Kidney (tissue), 14 donors: ENCODE measurements around the gene ARMC7. TPM values are rescaled to one million over a fixed set of nuclear protein-coding genes. Genes with fewer than 3 reads are reported as not detected.

Experiments
- DNase-seq, 5 donors: peaks; one replicate each; pipeline ENCODE4 v3.0.0-alpha.2; 2013 to 2020
- FAIRE-seq: peaks from 2 replicates; lab custom pipeline; 2012; peaks lifted over from hg19 to GRCh38; lab: Jason Lieb, UNC
- H3K27ac ChIP-seq, 2 donors: one replicate each; pipeline ENCODE4 v1.7.0; 2013; ENCODE audit warnings: low read depth in 2 of 2, low read length in 2 of 2, inconsistent platforms in 1 of 2
- H3K27me3 ChIP-seq: one replicate; pipeline ENCODE4 v1.7.1; 2013; ENCODE audit warnings: low read length, inconsistent platforms; ENCODE audit not compliant: control insufficient read depth, insufficient read depth
- H3K36me3 ChIP-seq, 3 donors: one replicate each; pipeline versions ENCODE4 v1.7.0 to v1.7.1; 2013; ENCODE audit warnings: low read length in 3 of 3, control low read depth in 1 of 3, inconsistent platforms in 1 of 3; ENCODE audit not compliant: insufficient read depth in 3 of 3, control insufficient read depth in 2 of 3
- H3K4me1 ChIP-seq, 3 donors: one replicate each; pipeline versions ENCODE4 v1.7.0 to v1.7.1; 2013; ENCODE audit warnings: low read length in 3 of 3, inconsistent platforms in 1 of 3, low read depth in 1 of 3; ENCODE audit not compliant: control insufficient read depth in 2 of 3, insufficient read depth in 2 of 3
- H3K4me3 ChIP-seq, 3 donors: one replicate each; pipeline versions ENCODE4 v1.7.0 to v1.8.1; 2013; ENCODE audit warnings: low read length in 3 of 3, control low read depth in 1 of 3, inconsistent platforms in 1 of 3
- H3K9ac ChIP-seq, 3 donors: one replicate each; pipeline versions ENCODE4 v1.7.0 to v1.7.1; 2013; ENCODE audit warnings: low read length in 3 of 3, control low read depth in 1 of 3, inconsistent platforms in 1 of 3
- H3K9me3 ChIP-seq, 3 donors: one replicate each; pipeline versions ENCODE4 v1.7.0 to v1.7.1; 2013; ENCODE audit warnings: low read length in 3 of 3, control low read depth in 1 of 3, inconsistent platforms in 1 of 3; ENCODE audit not compliant: control insufficient read depth in 2 of 3, insufficient read depth in 1 of 3
- CTCF ChIP-seq: IDR thresholded peaks from 3 replicates; pipeline ENCODE4 v1.5.1; 2012; ENCODE audit warnings: mild to moderate bottlenecking, moderate library complexity, borderline replicate concordance; ENCODE audit not compliant: insufficient read depth; ENCODE audit errors: extremely low read depth
- intact Hi-C: fragments of 100-400 bp; cut with DNase I; formaldehyde crosslinking; loops from one replicate; pipeline ENCODE4 v1.11.1; 2022
- polyA plus RNA-seq: library from polyadenylated mRNA; stranded (reverse); fragments of 350-450 nt; fragmentation: Illumina TruSeq; extraction: RNeasy Lipid Tissue Mini Kit (QIAGEN cat#74804); gene quantifications from one replicate; pipeline ENCODE4 v1.2.3, GENCODE V29; 2014; ENCODE audit warnings: low read depth, low replicate concordance; ENCODE audit not compliant: insufficient read depth
- total RNA-seq: library from RNA; stranded (reverse); fragmentation: NEBNext Ultra II Directional; extraction: Animal tissue kit (Norgen Biotek cat#: 25700); gene quantifications from one replicate; pipeline ENCODE4 v1.2.1, GENCODE V29; 2021
- donor health status: control.
- donor health status: control.
- donor health status: control.
- donor health status: control.
- donor health status: control.
- donor health status: DM: yes; HTN: yes; CAD: no.
- donor health status: Normal renal cell carcinoma (clear cell type).

ARMC7 gene
- total and polyA plus RNA-seq, 2 donors from 2014 or later: 31.8 to 35.1 TPM

DNA sequence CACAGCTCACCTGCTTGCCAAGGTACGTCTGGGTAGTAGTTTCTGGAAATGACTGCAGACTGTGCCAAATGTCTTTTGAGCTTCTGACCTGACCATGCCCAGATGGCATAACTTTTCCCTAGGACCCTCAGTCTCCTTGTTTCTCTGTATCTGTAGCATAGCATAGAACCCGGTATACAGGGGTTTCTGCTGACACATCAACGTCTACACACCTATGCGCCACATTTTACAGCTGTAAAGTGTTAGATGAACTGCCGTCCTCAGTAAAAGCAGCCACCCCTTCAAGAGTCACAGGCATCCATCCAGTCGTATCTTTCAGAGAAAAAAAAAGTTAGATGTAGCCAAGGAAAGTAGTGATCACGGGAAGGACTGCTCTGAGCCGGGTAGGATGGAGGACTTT is 45.3 kb upstream of the ARMC7 start:
- H3K4me1 ChIP-seq: peaks cover 0 to 2% (median 0%) of the 10 kb centered on the region in 3 donors
- no peak for TF ChIP-seq CTCF
- no peak overlapping the region for H3K4me3 ChIP-seq
- H3K27ac ChIP-seq: no peak overlapping the region
- H3K9ac ChIP-seq: no peak overlapping the region
- H3K36me3 ChIP-seq: peaks cover 6 to 41% (median 17%) of the 10 kb centered on the region in 3 donors
- no peaks in the 10 kb centered on the region for H3K27me3 ChIP-seq
- no peak for DNase-seq
- intact Hi-C loops: no loop called here
- H3K9me3 ChIP-seq: no peaks in the 10 kb centered on the region
- FAIRE-seq: no peak

- FAIRE-seq (no peak), DNase-seq (peak in 1 of 5 donors; percentile 58)
- Histone ChIP-seq H3K36me3 (peaks cover 6 to 36% (median 14%) of the 10 kb centered on the region in 3 donors), H3K4me3 (no peak overlapping the region), H3K9ac (no peak overlapping the region), H3K27me3 (no peaks in the 10 kb centered on the region), H3K27ac (no peak overlapping the region), H3K9me3 (no peaks in the 10 kb centered on the region), H3K4me1 (no peaks in the 10 kb centered on the region)
- TF ChIP-seq CTCF: no peak
- intact Hi-C loops: no loop called here
These were observed 44.8 kb upstream of the ARMC7 start for GRCh38 chr17:75064867-75065561.

DNA sequence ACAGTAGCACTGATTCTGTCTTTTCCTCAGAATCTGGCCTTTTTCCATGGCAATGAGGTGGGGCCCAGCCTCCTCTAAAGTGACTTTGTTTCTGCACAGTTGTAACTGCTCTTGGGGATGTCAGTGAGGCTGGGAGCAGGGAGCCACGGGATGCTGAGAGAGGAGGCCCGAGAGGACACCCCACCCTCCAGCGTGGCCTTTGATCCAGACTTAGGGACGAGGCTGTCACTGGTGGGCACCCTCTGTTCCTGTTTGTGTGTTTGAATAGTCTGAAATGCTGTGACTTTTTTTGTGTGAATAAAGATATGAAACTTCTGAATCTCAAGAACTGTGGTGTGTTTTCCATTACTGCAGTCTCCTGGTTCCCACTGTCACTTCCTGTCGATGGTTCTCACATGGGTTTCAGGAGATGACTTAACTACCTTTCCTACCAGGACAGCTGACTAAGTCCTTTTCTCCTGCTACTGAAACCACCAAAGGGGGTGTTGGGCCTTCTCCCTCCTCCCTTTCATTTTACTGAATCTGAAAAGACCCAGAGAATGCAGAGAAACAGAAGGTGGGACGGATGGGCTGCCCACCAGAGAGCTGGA is 44.1 kb upstream of the ARMC7 start:
- Histone ChIP-seq H3K9me3 (no peaks in the 10 kb centered on the region), H3K9ac (no peak overlapping the region), H3K27me3 (no peaks in the 10 kb centered on the region), H3K27ac (no peak overlapping the region), H3K4me3 (no peak overlapping the region), H3K36me3 (peaks cover 3 to 34% (median 14%) of the 10 kb centered on the region in 3 donors), H3K4me1 (no peaks in the 10 kb centered on the region)
- intact Hi-C loops: no loop called here
- no peak for DNase-seq
- TF ChIP-seq CTCF: no peak
- FAIRE-seq: no peak
